GM19240 (cell line): Measurements from ENCODE around the gene FDXR.

Experiments used
- DNase-seq: peaks from one replicate; pipeline ENCODE4 v3.0.0; 2011; ENCODE audit warnings: low spot score; ENCODE audit not compliant: insufficient read length

The FDXR gene

GRCh38 chr17:74898376-74898946 is 25.7 kb upstream of the FDXR start:
- DNase-seq = no peak

- no peak for DNase-seq
Observed at GRCh38 chr17:74893936-74894671, 21.3 kb upstream of the FDXR start.

- no peak for DNase-seq
Observed at GRCh38 chr17:74892974-74893911, 20.4 kb upstream of the FDXR start, which contains the start of gene FADS6. TSS of gene FADS6 (minus strand) at chr17:74893633. CDS start at chr17:74893595, 38 bp downstream.

- DNase-seq = no peak
Observed at GRCh38 chr17:74892013-74892841, 19.4 kb upstream of the FDXR start.

- DNase-seq = no peak
Observed at GRCh38 chr17:74890554-74890953, 17.8 kb upstream of the FDXR start.

DNA sequence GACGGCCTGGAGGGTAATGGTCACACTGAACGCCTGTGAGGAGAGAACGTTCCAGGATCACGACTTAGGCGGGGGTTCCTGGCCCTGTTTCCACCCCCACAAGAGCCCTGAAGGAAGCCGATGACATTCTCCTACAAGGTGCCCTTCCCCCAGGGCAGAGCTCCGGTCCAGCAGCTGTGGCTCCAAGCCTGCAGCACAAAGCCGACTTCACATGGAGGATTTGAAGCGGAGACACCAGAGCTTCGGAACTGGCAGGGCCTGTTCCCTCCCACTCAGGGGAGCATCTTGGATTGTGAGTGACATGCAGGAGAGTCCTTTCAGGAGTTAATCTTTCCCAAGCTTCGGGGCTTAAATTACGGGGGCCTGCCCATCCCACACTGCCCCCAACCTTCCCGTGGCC is 15.7 kb upstream of the FDXR start:
- DNase-seq = no peak

DNA sequence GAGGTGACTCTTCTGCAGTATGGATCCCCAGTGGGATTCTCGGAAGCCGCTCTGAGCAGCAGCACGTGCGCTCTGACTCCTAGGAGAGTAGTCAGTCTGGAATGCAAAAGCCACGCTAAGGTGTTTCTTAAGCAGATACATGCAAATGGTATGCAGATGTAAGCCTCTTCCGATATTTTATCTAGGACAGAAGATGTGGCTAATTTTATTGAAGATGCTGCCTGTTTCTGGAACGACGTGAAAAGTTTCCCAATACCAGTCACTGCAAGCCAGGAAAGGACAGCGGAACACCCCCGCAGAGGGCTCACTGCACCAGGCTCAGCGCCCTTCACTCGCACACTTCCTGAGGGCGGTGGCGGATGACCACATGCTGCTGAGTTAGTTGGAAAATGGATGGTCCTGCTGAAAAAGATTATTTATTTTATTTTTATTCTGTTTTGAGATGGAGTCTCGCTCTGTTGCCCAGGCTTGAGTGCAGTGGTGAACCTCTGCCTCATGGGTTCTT is 10.5 kb upstream of the FDXR start:
- DNase-seq = no peak

DNA sequence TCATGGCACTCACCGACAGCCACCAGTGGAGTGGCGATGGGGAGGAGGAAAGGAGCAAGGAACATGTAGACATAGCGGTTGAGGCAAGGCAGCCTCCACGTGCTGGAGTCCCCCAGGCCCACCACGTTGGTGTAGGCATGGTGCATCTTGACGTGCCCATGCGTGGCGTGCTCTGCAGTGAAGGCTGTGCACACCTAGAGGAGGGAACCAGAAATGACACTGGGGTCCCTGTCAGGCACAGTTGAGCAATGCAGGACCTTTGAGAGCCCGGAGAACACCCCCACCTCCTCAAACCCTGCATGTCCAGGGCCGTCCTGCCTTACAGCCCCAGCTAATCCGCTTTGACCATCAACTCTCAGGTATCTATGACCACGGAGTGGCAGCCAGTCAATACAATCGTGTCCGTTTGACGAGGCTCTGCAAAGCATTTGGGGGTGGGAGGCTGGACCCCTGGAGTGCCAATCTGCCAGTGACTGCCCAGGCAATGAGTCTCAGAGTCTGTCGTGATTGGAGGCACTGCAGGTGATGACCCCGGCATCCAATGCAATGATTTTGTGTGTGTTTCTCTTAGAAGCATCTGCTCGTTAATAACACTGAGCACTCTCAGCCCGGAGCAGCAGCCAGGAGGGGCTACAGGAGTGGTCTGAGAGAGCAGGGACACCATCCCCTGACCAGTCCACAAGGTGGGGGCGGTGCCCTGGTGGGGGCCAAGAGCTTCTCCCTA is 9.9 kb upstream of the FDXR start:
- no peak for DNase-seq

DNA sequence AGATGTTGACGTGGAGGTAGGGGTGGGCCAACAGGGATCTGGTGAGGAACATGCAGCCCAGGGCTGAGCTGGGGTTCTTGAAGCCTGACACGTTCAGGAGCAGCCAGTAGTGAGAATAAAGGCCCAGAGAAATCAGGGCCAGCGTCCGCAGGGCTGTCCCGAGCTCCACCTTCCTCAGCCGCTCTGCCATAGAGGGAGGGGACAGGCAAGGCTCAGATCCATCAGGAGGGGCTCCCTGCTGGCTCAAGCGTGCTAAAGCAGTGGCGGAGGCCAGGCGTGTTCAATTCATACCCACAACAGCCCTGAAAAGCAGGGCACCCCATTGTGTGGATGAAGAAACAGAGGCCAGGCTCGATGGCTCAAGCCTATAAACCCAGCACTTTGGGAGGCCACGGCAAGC is 8.3 kb upstream of the FDXR start:
- DNase-seq = no peak

DNA sequence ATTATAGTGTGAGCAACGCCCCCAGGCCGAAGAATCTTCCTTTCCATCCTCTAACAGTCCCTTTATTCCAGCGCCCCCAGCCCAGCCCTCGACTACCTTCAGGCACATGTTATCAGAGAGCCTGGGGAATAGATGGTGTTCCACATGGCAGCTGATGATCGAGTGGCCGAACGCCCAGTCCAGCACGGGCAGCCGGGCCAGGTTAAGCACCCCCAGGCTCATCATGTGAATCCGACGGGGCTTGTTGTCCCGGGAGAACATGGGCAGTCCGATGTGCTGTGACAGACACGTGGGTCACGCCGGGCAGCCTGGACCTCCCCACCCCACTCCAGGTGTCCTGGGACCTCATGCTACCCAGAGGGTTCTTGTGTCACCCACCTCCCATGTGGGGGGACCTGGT is 6.5 kb upstream of the FDXR start:
- no peak for DNase-seq

- DNase-seq = no peak
Observed at GRCh38 chr17:74878658-74879057, 5.9 kb upstream of the FDXR start.

- DNase-seq = no peak
Observed at GRCh38 chr17:74877592-74878548, 5.1 kb upstream of the FDXR start.

DNA sequence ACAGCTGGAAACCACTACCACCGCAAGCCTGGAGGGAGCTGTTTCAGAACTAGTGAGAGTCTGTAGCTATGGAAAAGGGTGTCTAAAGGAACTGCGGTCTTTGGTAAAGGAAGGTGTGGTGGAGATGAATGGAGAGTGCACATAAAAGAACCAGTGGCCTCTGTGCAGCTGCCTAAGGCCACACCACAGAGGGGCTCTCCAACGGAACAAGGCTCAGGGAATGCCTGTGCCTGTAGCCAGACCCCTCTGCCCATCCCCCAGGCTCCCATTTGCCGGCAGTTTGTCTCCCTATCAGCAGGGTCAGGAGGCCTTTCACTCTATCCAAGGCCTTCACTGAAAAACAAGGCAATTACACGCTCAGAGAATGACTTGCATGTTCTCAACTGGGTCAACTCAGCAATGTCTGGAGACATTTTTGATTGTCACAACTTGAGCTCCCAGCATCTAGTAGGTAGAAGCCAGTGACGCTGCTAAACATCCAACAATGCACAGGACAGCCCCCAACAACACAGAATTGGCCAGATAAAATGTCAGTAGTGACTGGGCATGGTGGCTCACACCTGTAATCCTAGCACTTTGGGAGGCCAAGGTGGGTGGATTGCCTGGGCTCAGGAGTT is 3.3 kb upstream of the FDXR start:
- no peak for DNase-seq

GRCh38 chr17:74875155-74875976 is 2.6 kb upstream of the FDXR start:
- no peak for DNase-seq

DNA sequence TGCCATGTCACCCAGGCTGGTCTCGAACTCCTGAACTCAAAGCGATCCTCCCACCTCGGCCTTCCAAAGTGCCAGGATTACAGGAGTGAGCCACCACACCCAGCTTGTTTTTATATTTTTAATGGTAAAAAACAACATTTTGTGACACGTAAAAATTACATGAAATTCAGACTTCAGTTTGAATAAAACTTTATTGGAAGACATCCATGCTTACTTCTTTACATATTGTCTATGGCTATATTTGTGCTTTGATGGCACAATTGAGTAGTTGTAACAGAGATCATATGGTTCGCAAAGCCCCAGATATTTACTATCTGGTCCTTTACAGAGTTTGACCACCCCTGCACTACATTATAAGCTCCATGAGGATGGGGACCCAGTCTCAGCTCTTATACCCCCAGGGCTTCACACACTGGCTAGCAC is 1.8 kb upstream of the FDXR start:
- DNase-seq = no peak

- DNase-seq = no peak
Observed at GRCh38 chr17:74873874-74874614, 1.2 kb upstream of the FDXR start.
